ENCODE results near the gene PLN. TPM values are rescaled to one million over a fixed set of nuclear protein-coding genes. Genes with fewer than 3 reads are reported as not detected.

Gene PLN
- polyA plus RNA-seq, 1 donor (not counting 4 experiments of a cell fraction or from before 2014, with no cell fraction given), result not detected

- H3K9me3 ChIP-seq (ENCODE audit: control insufficient read depth, low read depth, low read length), result no peaks in the 10 kb centered on the region
- no peaks in the 10 kb centered on the region for H3K9me1 ChIP-seq (ENCODE audit: control insufficient read depth, extremely low read depth, insufficient read depth, low read length)
- H3K27me3 ChIP-seq (ENCODE audit: control insufficient read depth, extremely low read depth, insufficient read depth, low read length), result no peaks in the 10 kb centered on the region
- H3K36me3 ChIP-seq (ENCODE audit: control insufficient read depth in 2 of 2, extremely low read depth in 1 of 2, insufficient read depth in 2 of 2, low read length in 2 of 2), result no peaks in the 10 kb centered on the region
- dilution Hi-C loops (cut with MboI; ENCODE audit: extremely low pct_ligation_motif_present, low sequenced_read_pairs), result no loop called here
- no peaks in the 10 kb centered on the region for H3K4me1 ChIP-seq (ENCODE audit: control insufficient read depth, extremely low read depth, insufficient read depth, low read length)
- FAIRE-seq (no peak), DNase-seq (ENCODE audit: low read depth, low spot score) (no peak)
- no peak overlapping the region for H3K9ac ChIP-seq (ENCODE audit: control insufficient read depth, extremely low read depth, insufficient read depth, low read length)
- no peaks in the 10 kb centered on the region for H4K20me1 ChIP-seq (ENCODE audit: control insufficient read depth, extremely low read depth, insufficient read depth, low read length)
- no peak overlapping the region for H2AFZ ChIP-seq (ENCODE audit: control insufficient read depth, low read length)
- TF ChIP-seq CTCF (optimal IDR thresholded peaks at IDR 0.05 in 1 of 3, IDR thresholded peaks at IDR 0.05 in 1 of 3, conservative IDR thresholded peaks at IDR 0.05 in 1 of 3; ENCODE audit: extremely low read depth in 1 of 3, insufficient read depth in 2 of 3, low read length in 3 of 3), result no peak
- TF ChIP-seq EZH2 (IDR thresholded peaks at IDR 0.05; ENCODE audit: low read length), result no peak
- no peaks in the 10 kb centered on the region for H3K79me2 ChIP-seq (ENCODE audit: control insufficient read depth, insufficient read depth, low read length)
- H3K4me3 ChIP-seq (ENCODE audit: control insufficient read depth in 2 of 3, extremely low read depth in 1 of 3, insufficient read depth in 2 of 3, low read depth in 1 of 3, low read length in 3 of 3), result no peak overlapping the region
- H3K4me2 ChIP-seq (ENCODE audit: control insufficient read depth, extremely low read depth, insufficient read depth, low read depth, low read length), result no peak overlapping the region
- no peak overlapping the region for H3K27ac ChIP-seq (ENCODE audit: control insufficient read depth, insufficient read depth, low read length)
Observed at GRCh38 chr6:118507636-118508035, 40.5 kb upstream of the PLN start.

GRCh38 chr6:118509009-118509617 lies 39.0 kb upstream of the PLN start:
- H4K20me1 ChIP-seq (ENCODE audit: control insufficient read depth, extremely low read depth, insufficient read depth, low read length), result no peaks in the 10 kb centered on the region
- H3K27ac ChIP-seq (ENCODE audit: control insufficient read depth, insufficient read depth, low read length), result no peak overlapping the region
- no peaks in the 10 kb centered on the region for H3K27me3 ChIP-seq (ENCODE audit: control insufficient read depth, extremely low read depth, insufficient read depth, low read length)
- H3K9ac ChIP-seq (ENCODE audit: control insufficient read depth, extremely low read depth, insufficient read depth, low read length), result no peak overlapping the region
- no peaks in the 10 kb centered on the region for H3K79me2 ChIP-seq (ENCODE audit: control insufficient read depth, insufficient read depth, low read length)
- H3K36me3 ChIP-seq (ENCODE audit: control insufficient read depth in 2 of 2, extremely low read depth in 1 of 2, insufficient read depth in 2 of 2, low read length in 2 of 2), result no peaks in the 10 kb centered on the region
- H3K9me3 ChIP-seq (ENCODE audit: control insufficient read depth, low read depth, low read length), result no peaks in the 10 kb centered on the region
- DNase-seq (ENCODE audit: low read depth, low spot score) (no peak), FAIRE-seq (no peak)
- H2AFZ ChIP-seq (ENCODE audit: control insufficient read depth, low read length), result no peak overlapping the region
- dilution Hi-C loops (cut with MboI; ENCODE audit: extremely low pct_ligation_motif_present, low sequenced_read_pairs), result no loop called here
- no peak overlapping the region for H3K4me2 ChIP-seq (ENCODE audit: control insufficient read depth, extremely low read depth, insufficient read depth, low read depth, low read length)
- no peak overlapping the region for H3K4me3 ChIP-seq (ENCODE audit: control insufficient read depth in 2 of 3, extremely low read depth in 1 of 3, insufficient read depth in 2 of 3, low read depth in 1 of 3, low read length in 3 of 3)
- TF ChIP-seq EZH2 (IDR thresholded peaks at IDR 0.05; ENCODE audit: low read length) (no peak), CTCF (optimal IDR thresholded peaks at IDR 0.05 in 1 of 3, IDR thresholded peaks at IDR 0.05 in 1 of 3, conservative IDR thresholded peaks at IDR 0.05 in 1 of 3; ENCODE audit: extremely low read depth in 1 of 3, insufficient read depth in 2 of 3, low read length in 3 of 3) (peak; percentile 40 to 46 (median 41))
- no peaks in the 10 kb centered on the region for H3K9me1 ChIP-seq (ENCODE audit: control insufficient read depth, extremely low read depth, insufficient read depth, low read length)
- no peaks in the 10 kb centered on the region for H3K4me1 ChIP-seq (ENCODE audit: control insufficient read depth, extremely low read depth, insufficient read depth, low read length)
